ACC112 (cell line): Measurements from ENCODE around the gene KCNJ12.
"Not testable (repeated sequence)": the region's sequence is repeated elsewhere in the genome, so short reads cannot be mapped to it uniquely, and the experiment has no call there.

Experiments used
- H2AFZ ChIP-seq: fragments of 200-600 bp; sonication (generic); one replicate; pipeline ENCODE4 v1.6.0; 2017; ENCODE audit warnings: antibody characterized with exemption, low read length; ENCODE audit not compliant: unreplicated experiment
- H3K27ac ChIP-seq: fragments of 200-600 bp; sonication (generic); 2 replicates; pipeline ENCODE4 v1.5.1; 2014; ENCODE audit warnings: low read depth, mild to moderate bottlenecking, antibody characterized with exemption, low read length, moderate library complexity
- H3K27me3 ChIP-seq: fragments of 200-600 bp; sonication (generic); 2 replicates; pipeline ENCODE4 v1.6.1; 2014; ENCODE audit warnings: mild to moderate bottlenecking, antibody characterized with exemption, low read length, moderate library complexity, mixed read lengths; ENCODE audit not compliant: insufficient read depth
- H3K36me3 ChIP-seq: fragments of 200-600 bp; sonication (generic); 2 replicates; pipeline ENCODE4 v1.6.1; 2016; ENCODE audit warnings: mild to moderate bottlenecking, antibody characterized with exemption, low read length, moderate library complexity, mixed read lengths; ENCODE audit not compliant: insufficient read depth
- H3K4me1 ChIP-seq: fragments of 200-600 bp; sonication (generic); one replicate; pipeline ENCODE4 v1.6.1; 2016; ENCODE audit warnings: low read length, mixed read lengths; ENCODE audit not compliant: insufficient read depth, unreplicated experiment, control insufficient read depth
- H3K4me3 ChIP-seq: fragments of 200-600 bp; sonication (generic); 2 replicates; pipeline ENCODE4 v1.5.1; 2014; ENCODE audit warnings: mild to moderate bottlenecking, low read depth, low read length
- H3K79me2 ChIP-seq: fragments of 200-600 bp; sonication (generic); one replicate; pipeline ENCODE4 v1.6.0; 2016; ENCODE audit warnings: low read length; ENCODE audit not compliant: control insufficient read depth, unreplicated experiment, insufficient read depth

The KCNJ12 gene

GRCh38 chr17:21438316-21439014 is 62.3 kb downstream of the KCNJ12 start:
- not testable (repeated sequence) for H3K27ac ChIP-seq

GRCh38 chr17:21439015-21439336 is 62.8 kb downstream of the KCNJ12 start:
- H2AFZ ChIP-seq, H3K79me2 ChIP-seq, H3K4me1 ChIP-seq, H3K27ac ChIP-seq, H3K4me3 ChIP-seq, H3K27me3 ChIP-seq, H3K36me3 ChIP-seq: not testable (repeated sequence)

More at GRCh38 chr17:21438316-21439014, 62.3 kb downstream of the KCNJ12 start:
- H3K79me2 ChIP-seq, H3K27me3 ChIP-seq, H3K4me3 ChIP-seq, H3K4me1 ChIP-seq, H3K36me3 ChIP-seq, H2AFZ ChIP-seq: not testable (repeated sequence)

GRCh38 chr17:21445091-21445650 is 69.0 kb downstream of the KCNJ12 start:
- Histone ChIP-seq H3K79me2 (no peaks in the 10 kb centered on the region), H3K4me1 (no peaks in the 10 kb centered on the region), H2AFZ (no peak overlapping the region), H3K27me3 (no peaks in the 10 kb centered on the region), H3K4me3 (no peak overlapping the region), H3K36me3 (no peaks in the 10 kb centered on the region), H3K27ac (no peak overlapping the region)

- not testable (repeated sequence) for H3K36me3 ChIP-seq, H3K79me2 ChIP-seq, H3K4me1 ChIP-seq
Observed at GRCh38 chr17:21447552-21447951, 71.4 kb downstream of the KCNJ12 start.

GRCh38 chr17:21449891-21450290 is 73.7 kb downstream of the KCNJ12 start:
- H3K27ac ChIP-seq, H3K4me3 ChIP-seq, H3K27me3 ChIP-seq, H2AFZ ChIP-seq, H3K36me3 ChIP-seq, H3K79me2 ChIP-seq, H3K4me1 ChIP-seq: not testable (repeated sequence)

More at GRCh38 chr17:21447552-21447951, 71.4 kb downstream of the KCNJ12 start:
- not testable (repeated sequence) for H2AFZ ChIP-seq, H3K4me3 ChIP-seq, H3K27ac ChIP-seq, H3K27me3 ChIP-seq

GRCh38 chr17:21451975-21452374 is 75.8 kb downstream of the KCNJ12 start:
- Histone ChIP-seq H3K27me3 (no peaks in the 10 kb centered on the region), H3K27ac (no peak overlapping the region), H2AFZ (no peak overlapping the region), H3K4me3 (peak overlapping the region; percentile 82), H3K4me1 (peaks cover 5% of the 10 kb centered on the region), H3K36me3 (no peaks in the 10 kb centered on the region), H3K79me2 (no peaks in the 10 kb centered on the region)

GRCh38 chr17:21452377-21453143 is 76.4 kb downstream of the KCNJ12 start:
- H3K4me3 ChIP-seq: peak overlapping the region; percentile 82
- H3K4me1 ChIP-seq: peaks cover 8% of the 10 kb centered on the region
- no peaks in the 10 kb centered on the region for H3K36me3 ChIP-seq
- H3K27ac ChIP-seq: no peak overlapping the region; the same call in 1 of the 2 replicates
- H3K27me3 ChIP-seq: no peaks in the 10 kb centered on the region
- peak overlapping the region; percentile 79 for H2AFZ ChIP-seq
- no peaks in the 10 kb centered on the region for H3K79me2 ChIP-seq

- peak overlapping the region; percentile 38 for H2AFZ ChIP-seq
- H3K4me3 ChIP-seq: peak overlapping the region; percentile 82
- peaks cover 9% of the 10 kb centered on the region for H3K4me1 ChIP-seq
- H3K27me3 ChIP-seq: no peaks in the 10 kb centered on the region
- no peaks in the 10 kb centered on the region for H3K79me2 ChIP-seq
- H3K36me3 ChIP-seq: no peaks in the 10 kb centered on the region
- no peak overlapping the region for H3K27ac ChIP-seq
Observed at GRCh38 chr17:21453144-21453898, 77.2 kb downstream of the KCNJ12 start.

GRCh38 chr17:21454006-21454405 is 77.8 kb downstream of the KCNJ12 start:
- H3K27me3 ChIP-seq, H3K36me3 ChIP-seq, H3K4me1 ChIP-seq, H3K79me2 ChIP-seq, H2AFZ ChIP-seq, H3K4me3 ChIP-seq, H3K27ac ChIP-seq: not testable (repeated sequence)

GRCh38 chr17:21454441-21454840 is 78.3 kb downstream of the KCNJ12 start:
- Histone ChIP-seq H3K79me2 (no peaks in the 10 kb centered on the region), H3K27ac (no peak overlapping the region), H2AFZ (no peak overlapping the region), H3K4me1 (peaks cover 9% of the 10 kb centered on the region), H3K36me3 (no peaks in the 10 kb centered on the region), H3K27me3 (no peaks in the 10 kb centered on the region; the same call in 1 of the 2 replicates), H3K4me3 (no peak overlapping the region)
